ENCODE measurements around the gene ME2.

DNA sequence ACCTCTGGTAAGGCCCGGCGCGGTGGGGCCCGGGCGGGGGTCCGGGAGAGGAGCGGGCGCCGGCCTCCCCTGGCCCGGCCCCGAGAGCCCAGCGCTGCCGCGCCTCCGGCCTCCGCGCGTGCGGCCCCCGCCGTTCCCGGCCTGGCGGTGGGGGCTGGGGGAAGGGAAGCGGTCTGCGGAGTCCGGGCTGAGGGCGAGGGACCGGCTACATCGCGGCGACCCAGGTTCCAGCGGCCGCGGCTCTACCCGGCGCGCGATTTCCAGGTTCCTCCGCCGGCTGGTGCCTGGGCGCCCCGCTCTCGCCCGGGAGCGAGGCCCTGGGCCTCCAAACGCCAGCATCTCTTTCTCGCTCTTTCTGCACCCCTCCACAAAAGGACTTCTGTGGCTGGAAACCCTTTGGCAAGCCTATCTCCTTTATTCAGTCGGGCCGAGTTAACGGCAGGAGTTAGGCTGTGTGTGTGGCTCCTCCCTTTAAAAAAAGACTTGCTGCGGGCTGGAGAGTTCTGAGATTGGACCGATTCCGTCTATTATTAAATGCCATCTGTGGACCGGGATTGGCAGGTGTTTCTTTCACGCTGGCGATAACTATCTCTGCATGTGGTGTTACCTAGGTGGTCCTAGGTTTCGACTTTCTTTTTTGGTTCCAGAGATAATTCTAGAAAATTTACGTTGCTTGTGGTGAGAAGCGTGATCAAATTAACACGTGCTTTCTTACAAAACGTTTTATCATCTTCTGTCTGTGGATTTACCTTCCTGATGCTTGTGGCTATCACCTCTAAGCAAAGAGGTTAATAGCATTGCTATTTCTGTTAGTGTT lies 592 bp downstream of the ME2 start:
- TF ChIP-seq, protein P1, sequence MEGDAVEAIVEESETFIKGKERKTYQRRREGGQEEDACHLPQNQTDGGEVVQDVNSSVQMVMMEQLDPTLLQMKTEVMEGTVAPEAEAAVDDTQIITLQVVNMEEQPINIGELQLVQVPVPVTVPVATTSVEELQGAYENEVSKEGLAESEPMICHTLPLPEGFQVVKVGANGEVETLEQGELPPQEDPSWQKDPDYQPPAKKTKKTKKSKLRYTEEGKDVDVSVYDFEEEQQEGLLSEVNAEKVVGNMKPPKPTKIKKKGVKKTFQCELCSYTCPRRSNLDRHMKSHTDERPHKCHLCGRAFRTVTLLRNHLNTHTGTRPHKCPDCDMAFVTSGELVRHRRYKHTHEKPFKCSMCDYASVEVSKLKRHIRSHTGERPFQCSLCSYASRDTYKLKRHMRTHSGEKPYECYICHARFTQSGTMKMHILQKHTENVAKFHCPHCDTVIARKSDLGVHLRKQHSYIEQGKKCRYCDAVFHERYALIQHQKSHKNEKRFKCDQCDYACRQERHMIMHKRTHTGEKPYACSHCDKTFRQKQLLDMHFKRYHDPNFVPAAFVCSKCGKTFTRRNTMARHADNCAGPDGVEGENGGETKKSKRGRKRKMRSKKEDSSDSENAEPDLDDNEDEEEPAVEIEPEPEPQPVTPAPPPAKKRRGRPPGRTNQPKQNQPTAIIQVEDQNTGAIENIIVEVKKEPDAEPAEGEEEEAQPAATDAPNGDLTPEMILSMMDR (IDR thresholded peaks at IDR 0.05): no peak
- no peak for TF ChIP-seq EP300 (IDR thresholded peaks at IDR 0.05)

Data from stomach (tissue), 4 donors.